HepG2 (cell line): ENCODE measurements around the gene S100A16. TPM values are rescaled to one million over a fixed set of nuclear protein-coding genes. Genes with fewer than 3 reads are reported as not detected.

Experiments
- ATRX ChIP-seq: sonication (generic); formaldehyde crosslinking; IDR thresholded peaks from 2 replicates; pipeline ENCODE4 v1.4.0; 2020; ENCODE audit warnings: missing genetic modification reagents, borderline replicate concordance
- KMT2B ChIP-seq: IDR thresholded peaks from 2 replicates; pipeline ENCODE4 v1.6.1; 2016; ENCODE audit warnings: missing genetic modification reagents, missing compliant biosample characterization
- MTA3 ChIP-seq: sonication (generic); formaldehyde crosslinking; IDR thresholded peaks from 2 replicates; pipeline ENCODE4 v1.4.0; 2020; ENCODE audit warnings: missing genetic modification reagents
- NFIB ChIP-seq: sonication (generic); formaldehyde crosslinking; IDR thresholded peaks from 2 replicates; pipeline ENCODE4 v1.9.0; 2021; ENCODE audit warnings: missing genetic modification reagents, mild to moderate bottlenecking, borderline replicate concordance
- NR2F6 ChIP-seq, 2 experiments: IDR thresholded peaks; 2 replicates each; pipeline ENCODE4 v1.6.1; 2016; ENCODE audit warnings: antibody characterized with exemption in 1 of 2, mild to moderate bottlenecking in 1 of 2
- PPARG ChIP-seq: conservative IDR thresholded peaks from 2 replicates; pipeline ENCODE4 v1.6.1; 2016; ENCODE audit warnings: missing biosample characterization, missing genetic modification reagents
- PRPF4 ChIP-seq: fragments of 200-400 bp; formaldehyde crosslinking; IDR thresholded peaks from 2 replicates; pipeline ENCODE4 v1.6.1; 2016; ENCODE audit warnings: low read length, low read depth; ENCODE audit not compliant: poor library complexity, severe bottlenecking
- RNF2 ChIP-seq: fragments of 450-650 bp; conservative IDR thresholded peaks from 2 replicates; pipeline ENCODE4 v1.6.1; 2016; ENCODE audit warnings: low read depth
- SATB2 ChIP-seq: sonication (generic); formaldehyde crosslinking; IDR thresholded peaks from 2 replicates; pipeline ENCODE4 v1.5.0; 2020; ENCODE audit warnings: missing genetic modification reagents
- TOPORS ChIP-seq: sonication (generic); formaldehyde crosslinking; IDR thresholded peaks from 2 replicates; pipeline ENCODE4 v1.8.0; 2023; ENCODE audit warnings: mild to moderate bottlenecking, missing genetic modification reagents
- ZNF230 ChIP-seq: sonication (generic); formaldehyde crosslinking; IDR thresholded peaks from 2 replicates; pipeline ENCODE4 v1.4.0; 2020; ENCODE audit warnings: mild to moderate bottlenecking, missing genetic modification reagents
- ZNF251 ChIP-seq: sonication (generic); formaldehyde crosslinking; IDR thresholded peaks from 2 replicates; pipeline ENCODE4 v1.9.0; 2021; ENCODE audit warnings: mild to moderate bottlenecking, missing genetic modification reagents
- ZNF501 ChIP-seq: sonication (generic); formaldehyde crosslinking; IDR thresholded peaks from 2 replicates; pipeline ENCODE4 v1.5.1; 2020; ENCODE audit warnings: mild to moderate bottlenecking, moderate library complexity, missing genetic modification reagents
- ZNF543 ChIP-seq: sonication (generic); formaldehyde crosslinking; IDR thresholded peaks from 2 replicates; pipeline ENCODE4 v1.4.0; 2020; ENCODE audit warnings: mild to moderate bottlenecking, missing genetic modification reagents
- ZNF678 ChIP-seq: sonication (generic); formaldehyde crosslinking; IDR thresholded peaks from 2 replicates; pipeline ENCODE4 v1.4.0; 2020; ENCODE audit warnings: mild to moderate bottlenecking, missing genetic modification reagents
- ZNF841 ChIP-seq: sonication (generic); formaldehyde crosslinking; IDR thresholded peaks from 2 replicates; pipeline ENCODE4 v1.8.1; 2023; ENCODE audit warnings: missing genetic modification reagents, borderline replicate concordance
- polyA plus RNA-seq, 8 experiments: library from polyadenylated mRNA; depleted of rRNA in 3 of 8; stranded (reverse) in 7 of 8; unstranded in 1 of 8; fragments of >200 nt; fragmentation: Illumina TruSeq in 4 of 8; extraction: Trizol in 4 of 8; gene quantifications; 2 replicates each; pipeline versions ENCODE4 v1.2.1 to v1.2.3, GENCODE V29; 2011 to 2016; ENCODE audit warnings: low read depth in 4 of 8, missing spikeins in 1 of 8, mixed read lengths in 1 of 8; ENCODE audit not compliant: insufficient read depth in 1 of 8
- total RNA-seq, 5 experiments: library from RNA; depleted of rRNA; stranded (reverse); fragments of >200 nt; fragmentation: Illumina TruSeq; extraction: Trizol; gene quantifications; 2 replicates each; pipeline ENCODE4 v1.2.3, GENCODE V29; 2016; ENCODE audit warnings: low read depth in 1 of 5
- TF ChIP-seq, protein P1 (sequence below): sonication (generic); formaldehyde crosslinking; IDR thresholded peaks from 2 replicates; pipeline ENCODE4 v1.8.1; 2023; ENCODE audit warnings: mild to moderate bottlenecking, moderate library complexity, missing genetic modification reagents
- TF ChIP-seq, protein P2 (sequence below): sonication (generic); formaldehyde crosslinking; IDR thresholded peaks from 2 replicates; pipeline ENCODE4 v1.5.0; 2020; ENCODE audit warnings: mild to moderate bottlenecking, low read depth, missing genetic modification reagents, borderline replicate concordance
- TF ChIP-seq, protein P3 (sequence below): sonication (generic); formaldehyde crosslinking; IDR thresholded peaks from 2 replicates; pipeline ENCODE4 v1.4.0; 2020; ENCODE audit warnings: mild to moderate bottlenecking, missing genetic modification reagents, borderline replicate concordance
- TF ChIP-seq, protein P4 (sequence below): sonication (generic); formaldehyde crosslinking; IDR thresholded peaks from 2 replicates; pipeline ENCODE4 v1.5.0; 2020; ENCODE audit warnings: missing genetic modification reagents
- TF ChIP-seq, protein P5 (sequence below): IDR thresholded peaks from 2 replicates; pipeline ENCODE4 v1.6.1; 2016; ENCODE audit warnings: missing compliant biosample characterization, missing genetic modification reagents, borderline replicate concordance

The S100A16 gene
- total and polyA plus RNA-seq, 2 of the 13 experiments (the other 11 are each of a cell fraction or from before 2014, with no cell fraction given) = 46.0 to 195 TPM

DNA sequence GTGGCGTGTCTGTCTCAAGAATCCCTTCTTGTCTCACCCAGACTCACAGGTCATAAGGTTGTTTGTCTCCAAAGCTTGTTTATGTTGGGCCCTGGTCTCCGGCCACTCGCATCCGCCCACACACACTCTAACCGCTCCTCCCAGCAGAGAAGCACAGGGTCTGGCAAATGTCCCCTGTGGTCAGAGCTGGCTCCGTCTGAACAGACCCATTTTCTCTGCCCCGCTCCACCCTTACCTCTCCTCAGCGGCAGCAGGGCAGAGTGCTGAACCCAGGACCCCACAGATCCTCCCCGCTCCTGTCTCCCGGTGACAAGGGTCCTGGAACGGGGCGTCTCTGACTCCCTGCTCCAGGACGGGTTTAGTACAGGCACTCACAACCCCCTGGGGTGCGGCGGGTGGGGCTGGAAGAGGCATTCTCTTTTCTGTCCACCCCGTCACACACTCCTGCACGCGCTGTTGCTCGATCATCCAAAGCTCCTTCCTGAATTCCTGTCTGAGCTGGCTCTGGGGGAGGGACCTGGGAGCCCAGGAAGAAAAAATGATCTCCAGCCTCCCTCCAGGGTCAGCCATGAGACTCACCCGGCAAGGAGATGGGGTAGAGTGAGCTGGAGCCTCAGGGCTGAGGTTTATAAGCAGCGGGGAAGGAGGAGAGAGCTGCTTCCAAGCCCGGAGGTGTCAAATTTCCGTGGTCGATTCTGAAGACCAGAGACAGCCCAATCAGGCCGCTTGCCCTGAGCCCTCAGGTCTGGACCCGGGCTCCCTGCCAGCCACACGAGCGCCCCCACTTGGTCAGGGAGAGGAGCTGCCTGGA, 14.2 kb upstream of the S100A16 start, which contains the start of gene S100A13 (continued):
- TF ChIP-seq MTA3 (CRISPR knock-in tag) (no peak), ATRX (CRISPR knock-in tag) (no peak), ZNF678 (CRISPR knock-in tag) (no peak), TOPORS (no peak), ZNF543 (CRISPR knock-in tag) (peak; percentile 71; the same call in 1 of the 2 replicates), PRPF4 (no peak), NFIB (CRISPR knock-in tag) (no peak), RNF2 (0 out of 2 replicates have a peak, but pooled peaks have one; percentile 25), ZNF501 (CRISPR knock-in tag) (no peak; the same call in none of the 2 replicates), ZNF251 (CRISPR knock-in tag) (no peak), ZNF841 (CRISPR knock-in tag) (no peak), NR2F6 (IDR thresholded peaks at IDR 0.05) (peak; percentile 47; the same call in 1 of the 2 replicates), NR2F6 (CRISPR knock-in tag; IDR thresholded peaks at IDR 0.05) (no peak), PPARG (no peak; the same call in 1 of the 2 replicates), SATB2 (CRISPR knock-in tag) (no peak), KMT2B (no peak), ZNF230 (CRISPR knock-in tag) (no peak; the same call in 1 of the 2 replicates)
- TF ChIP-seq, protein P1, sequence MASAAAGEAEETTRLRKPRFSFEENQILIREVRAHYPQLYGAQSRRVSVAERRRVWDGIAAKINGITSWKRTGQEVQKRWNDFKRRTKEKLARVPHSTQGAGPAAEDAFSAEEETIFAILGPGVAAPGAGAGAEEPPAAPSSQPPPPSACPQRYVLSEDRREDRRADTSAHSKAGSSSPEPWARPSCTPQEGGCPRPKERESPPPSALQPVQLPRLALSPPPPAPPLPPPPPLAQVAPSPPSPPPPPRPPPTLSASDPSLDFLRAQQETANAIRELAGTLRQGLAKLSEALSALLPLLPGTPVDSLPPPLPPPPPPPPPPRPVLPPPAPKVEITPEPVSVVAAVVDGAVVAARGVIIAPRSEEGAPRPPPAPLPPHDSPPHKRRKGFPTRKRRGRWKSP (CRISPR knock-in tag) = 0 out of 2 replicates have a peak, but pooled peaks have one; percentile 23
- TF ChIP-seq, protein P2, sequence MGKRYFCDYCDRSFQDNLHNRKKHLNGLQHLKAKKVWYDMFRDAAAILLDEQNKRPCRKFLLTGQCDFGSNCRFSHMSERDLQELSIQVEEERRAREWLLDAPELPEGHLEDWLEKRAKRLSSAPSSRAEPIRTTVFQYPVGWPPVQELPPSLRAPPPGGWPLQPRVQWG (CRISPR knock-in tag) = no peak
- TF ChIP-seq, protein P3, sequence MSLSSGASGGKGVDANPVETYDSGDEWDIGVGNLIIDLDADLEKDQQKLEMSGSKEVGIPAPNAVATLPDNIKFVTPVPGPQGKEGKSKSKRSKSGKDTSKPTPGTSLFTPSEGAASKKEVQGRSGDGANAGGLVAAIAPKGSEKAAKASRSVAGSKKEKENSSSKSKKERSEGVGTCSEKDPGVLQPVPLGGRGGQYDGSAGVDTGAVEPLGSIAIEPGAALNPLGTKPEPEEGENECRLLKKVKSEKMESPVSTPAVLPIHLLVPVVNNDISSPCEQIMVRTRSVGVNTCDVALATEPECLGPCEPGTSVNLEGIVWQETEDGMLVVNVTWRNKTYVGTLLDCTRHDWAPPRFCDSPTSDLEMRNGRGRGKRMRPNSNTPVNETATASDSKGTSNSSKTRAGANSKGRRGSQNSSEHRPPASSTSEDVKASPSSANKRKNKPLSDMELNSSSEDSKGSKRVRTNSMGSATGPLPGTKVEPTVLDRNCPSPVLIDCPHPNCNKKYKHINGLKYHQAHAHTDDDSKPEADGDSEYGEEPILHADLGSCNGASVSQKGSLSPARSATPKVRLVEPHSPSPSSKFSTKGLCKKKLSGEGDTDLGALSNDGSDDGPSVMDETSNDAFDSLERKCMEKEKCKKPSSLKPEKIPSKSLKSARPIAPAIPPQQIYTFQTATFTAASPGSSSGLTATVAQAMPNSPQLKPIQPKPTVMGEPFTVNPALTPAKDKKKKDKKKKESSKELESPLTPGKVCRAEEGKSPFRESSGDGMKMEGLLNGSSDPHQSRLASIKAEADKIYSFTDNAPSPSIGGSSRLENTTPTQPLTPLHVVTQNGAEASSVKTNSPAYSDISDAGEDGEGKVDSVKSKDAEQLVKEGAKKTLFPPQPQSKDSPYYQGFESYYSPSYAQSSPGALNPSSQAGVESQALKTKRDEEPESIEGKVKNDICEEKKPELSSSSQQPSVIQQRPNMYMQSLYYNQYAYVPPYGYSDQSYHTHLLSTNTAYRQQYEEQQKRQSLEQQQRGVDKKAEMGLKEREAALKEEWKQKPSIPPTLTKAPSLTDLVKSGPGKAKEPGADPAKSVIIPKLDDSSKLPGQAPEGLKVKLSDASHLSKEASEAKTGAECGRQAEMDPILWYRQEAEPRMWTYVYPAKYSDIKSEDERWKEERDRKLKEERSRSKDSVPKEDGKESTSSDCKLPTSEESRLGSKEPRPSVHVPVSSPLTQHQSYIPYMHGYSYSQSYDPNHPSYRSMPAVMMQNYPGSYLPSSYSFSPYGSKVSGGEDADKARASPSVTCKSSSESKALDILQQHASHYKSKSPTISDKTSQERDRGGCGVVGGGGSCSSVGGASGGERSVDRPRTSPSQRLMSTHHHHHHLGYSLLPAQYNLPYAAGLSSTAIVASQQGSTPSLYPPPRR (CRISPR knock-in tag) = 0 out of 2 replicates have a peak, but pooled peaks have one; percentile 12
- TF ChIP-seq, protein P4, sequence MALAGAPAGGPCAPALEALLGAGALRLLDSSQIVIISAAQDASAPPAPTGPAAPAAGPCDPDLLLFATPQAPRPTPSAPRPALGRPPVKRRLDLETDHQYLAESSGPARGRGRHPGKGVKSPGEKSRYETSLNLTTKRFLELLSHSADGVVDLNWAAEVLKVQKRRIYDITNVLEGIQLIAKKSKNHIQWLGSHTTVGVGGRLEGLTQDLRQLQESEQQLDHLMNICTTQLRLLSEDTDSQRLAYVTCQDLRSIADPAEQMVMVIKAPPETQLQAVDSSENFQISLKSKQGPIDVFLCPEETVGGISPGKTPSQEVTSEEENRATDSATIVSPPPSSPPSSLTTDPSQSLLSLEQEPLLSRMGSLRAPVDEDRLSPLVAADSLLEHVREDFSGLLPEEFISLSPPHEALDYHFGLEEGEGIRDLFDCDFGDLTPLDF (CRISPR knock-in tag) = no peak
- TF ChIP-seq, protein P5, sequence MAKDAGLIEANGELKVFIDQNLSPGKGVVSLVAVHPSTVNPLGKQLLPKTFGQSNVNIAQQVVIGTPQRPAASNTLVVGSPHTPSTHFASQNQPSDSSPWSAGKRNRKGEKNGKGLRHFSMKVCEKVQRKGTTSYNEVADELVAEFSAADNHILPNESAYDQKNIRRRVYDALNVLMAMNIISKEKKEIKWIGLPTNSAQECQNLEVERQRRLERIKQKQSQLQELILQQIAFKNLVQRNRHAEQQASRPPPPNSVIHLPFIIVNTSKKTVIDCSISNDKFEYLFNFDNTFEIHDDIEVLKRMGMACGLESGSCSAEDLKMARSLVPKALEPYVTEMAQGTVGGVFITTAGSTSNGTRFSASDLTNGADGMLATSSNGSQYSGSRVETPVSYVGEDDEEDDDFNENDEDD (CRISPR knock-in tag) = peak; percentile 14; the same call in 1 of the 2 replicates
